CD4-positive, CD25-positive, alpha-beta regulatory T cell (primary cell): Measurements from ENCODE around the gene MAPK8. TPM values are rescaled to one million over a fixed set of nuclear protein-coding genes. Genes with fewer than 3 reads are reported as not detected.
A peak's percentile ranks its signal among the peaks of the same experiment; 100 is the strongest.
"Not testable (repeated sequence)": the region's sequence is repeated elsewhere in the genome, so short reads cannot be mapped to it uniquely, and the experiment has no call there.

ENCODE experiments used
- ATAC-seq, 2 donors: fragments of 150-1000 bp; cut with Tn5 transposase; one replicate each; pipeline ENCODE4 v1.10.0; 2021; ENCODE audit warnings: low read depth in 2 of 2, moderate number of reproducible peaks in 2 of 2, moderate library complexity in 1 of 2
- DNase-seq, 3 donors: peaks; one replicate each; pipeline versions ENCODE4 v3.0.0 to v3.0.0-alpha.2; 2012 to 2022; ENCODE audit warnings: mixed read lengths in 1 of 3
- H3K27ac ChIP-seq: one replicate; pipeline ENCODE4 v1.7.0; 2013; ENCODE audit warnings: mild to moderate bottlenecking, low read length; ENCODE audit not compliant: insufficient read depth, poor library complexity, severe bottlenecking
- H3K27me3 ChIP-seq: one replicate; pipeline ENCODE4 v1.7.0; 2013; ENCODE audit warnings: low read length; ENCODE audit not compliant: control insufficient read depth, insufficient read depth
- H3K36me3 ChIP-seq: one replicate; pipeline ENCODE4 v1.7.0; 2013; ENCODE audit warnings: mild to moderate bottlenecking, low read length, moderate library complexity; ENCODE audit not compliant: control insufficient read depth, insufficient read depth
- H3K4me1 ChIP-seq: 2 replicates; pipeline ENCODE4 v1.7.0; 2013; ENCODE audit warnings: mild to moderate bottlenecking, low read length; ENCODE audit not compliant: insufficient read depth, control insufficient read depth, poor library complexity, severe bottlenecking
- H3K4me3 ChIP-seq: one replicate; pipeline ENCODE4 v1.7.0; 2013; ENCODE audit warnings: low read depth, mild to moderate bottlenecking, low read length, moderate library complexity
- H3K9me3 ChIP-seq, 2 experiments: 1 replicate in 1 of 2; 2 replicates in 1 of 2; pipeline ENCODE4 v1.7.0; 2013; ENCODE audit warnings: low read length in 2 of 2, mild to moderate bottlenecking in 1 of 2, moderate library complexity in 1 of 2; ENCODE audit not compliant: control insufficient read depth in 2 of 2
- H3K27ac Mint-ChIP-seq, 3 donors: one replicate each; pipeline ENCODE4 v1.8.0; 2020 to 2022; ENCODE audit warnings: mild to moderate bottlenecking in 3 of 3, mixed read lengths in 3 of 3, moderate library complexity in 2 of 3
- H3K27me3 Mint-ChIP-seq: one replicate; pipeline ENCODE4 v1.8.0; 2022; ENCODE audit warnings: mild to moderate bottlenecking, mixed read lengths
- H3K36me3 Mint-ChIP-seq: one replicate; pipeline ENCODE4 v1.8.0; 2020; ENCODE audit warnings: mixed read lengths
- H3K4me1 Mint-ChIP-seq, 4 donors: one replicate each; pipeline ENCODE4 v1.8.0; 2020 to 2022; ENCODE audit warnings: mixed read lengths in 4 of 4, mild to moderate bottlenecking in 1 of 4
- H3K4me3 Mint-ChIP-seq, 4 donors: one replicate each; pipeline ENCODE4 v1.8.0; 2020 to 2022; ENCODE audit warnings: mild to moderate bottlenecking in 4 of 4, mixed read lengths in 4 of 4, moderate library complexity in 3 of 4
- H3K9me3 Mint-ChIP-seq, 7 donors: one replicate each; pipeline ENCODE4 v1.8.0; 2020 to 2022; ENCODE audit warnings: mixed read lengths in 7 of 7, mild to moderate bottlenecking in 3 of 7, moderate library complexity in 2 of 7
- polyA plus RNA-seq, 4 donors: library from polyadenylated mRNA; unstranded; fragments of 300-500 nt; fragmentation: Illumina TruSeq; gene quantifications; one replicate each; pipeline ENCODE4 v1.2.3, GENCODE V29; 2021
- total RNA-seq: library from RNA; stranded (reverse); gene quantifications from one replicate; pipeline ENCODE4 v1.2.3, GENCODE V29; 2022

The MAPK8 gene
- total and polyA plus RNA-seq, 5 donors from 2014 or later = 19.8 to 34.5 (median 22.9) TPM

DNA sequence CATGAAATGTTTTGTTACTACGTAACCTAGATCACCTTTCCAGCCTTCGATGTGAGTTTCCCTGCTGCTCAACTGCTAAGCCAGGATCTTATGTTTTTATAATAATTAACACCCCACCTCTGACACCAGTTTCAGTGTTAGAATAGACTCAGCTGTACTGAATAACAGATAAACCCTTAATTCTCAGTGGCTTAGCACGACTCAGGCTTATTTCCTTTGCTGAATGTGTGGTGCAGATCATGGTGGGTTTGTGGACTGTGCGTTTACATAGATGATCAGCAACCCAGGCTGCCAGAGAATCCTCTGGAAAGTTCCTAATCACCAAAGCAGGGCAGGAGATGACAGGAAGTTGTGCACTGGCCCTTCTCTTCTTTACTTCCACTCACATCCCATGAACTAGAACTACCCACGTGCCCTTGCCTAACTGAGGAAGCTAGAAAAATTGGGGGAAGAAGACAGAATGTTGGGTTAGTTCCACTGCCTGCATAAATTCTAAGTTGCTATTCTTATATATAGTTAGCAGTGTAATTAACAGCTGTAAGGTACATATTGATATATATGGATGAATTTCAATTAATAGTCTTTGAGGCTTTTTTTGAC is 111.8 kb downstream of the MAPK8 start:
- Mint-ChIP-seq H3K4me1 (peaks cover 0 to 11% (median 5%) of the 10 kb centered on the region in 4 donors), H3K27me3 (no peaks in the 10 kb centered on the region), H3K9me3 (no peaks in the 10 kb centered on the region), H3K27ac (peak overlapping the region in 2 of 3 donors; percentile 34 to 72), H3K4me3 (no peak overlapping the region), H3K36me3 (peaks cover 24% of the 10 kb centered on the region)
- DNase-seq = no peak
- ATAC-seq = no peak
- Histone ChIP-seq H3K36me3 (peaks cover 3% of the 10 kb centered on the region), H3K9me3 (no peaks in the 10 kb centered on the region), H3K4me3 (no peak overlapping the region), H3K27me3 (no peaks in the 10 kb centered on the region), H3K4me1 (no peaks in the 10 kb centered on the region), H3K27ac (no peak overlapping the region)

DNA sequence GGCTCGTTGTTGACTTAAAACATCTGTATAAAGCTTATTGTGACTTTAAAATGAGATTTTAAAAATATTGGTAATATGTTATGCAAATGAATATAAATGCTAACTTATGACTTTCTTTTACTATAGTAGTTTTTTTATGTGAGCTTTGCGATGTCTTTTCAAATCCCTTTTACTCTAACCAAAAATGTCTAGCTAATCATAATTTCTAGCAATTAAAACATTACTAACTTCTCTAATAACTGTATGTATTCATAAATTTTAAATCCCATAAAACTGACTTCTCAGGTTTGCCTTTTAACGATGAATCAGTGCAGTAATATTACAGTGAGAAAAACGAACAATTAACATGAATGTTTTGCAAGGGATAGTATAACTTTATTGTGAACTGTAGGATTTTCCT is 113.2 kb downstream of the MAPK8 start:
- DNase-seq (no peak), ATAC-seq (no peak)
- Histone ChIP-seq H3K27ac (no peak overlapping the region), H3K4me1 (no peaks in the 10 kb centered on the region), H3K9me3 (no peaks in the 10 kb centered on the region), H3K36me3 (peaks cover 3% of the 10 kb centered on the region), H3K27me3 (no peaks in the 10 kb centered on the region), H3K4me3 (no peak overlapping the region)
- Mint-ChIP-seq H3K4me1 (peaks cover 0 to 8% (median 7%) of the 10 kb centered on the region in 4 donors), H3K27ac (no peak overlapping the region), H3K4me3 (no peak overlapping the region), H3K36me3 (peaks cover 21% of the 10 kb centered on the region), H3K9me3 (no peaks in the 10 kb centered on the region), H3K27me3 (no peaks in the 10 kb centered on the region)

DNA sequence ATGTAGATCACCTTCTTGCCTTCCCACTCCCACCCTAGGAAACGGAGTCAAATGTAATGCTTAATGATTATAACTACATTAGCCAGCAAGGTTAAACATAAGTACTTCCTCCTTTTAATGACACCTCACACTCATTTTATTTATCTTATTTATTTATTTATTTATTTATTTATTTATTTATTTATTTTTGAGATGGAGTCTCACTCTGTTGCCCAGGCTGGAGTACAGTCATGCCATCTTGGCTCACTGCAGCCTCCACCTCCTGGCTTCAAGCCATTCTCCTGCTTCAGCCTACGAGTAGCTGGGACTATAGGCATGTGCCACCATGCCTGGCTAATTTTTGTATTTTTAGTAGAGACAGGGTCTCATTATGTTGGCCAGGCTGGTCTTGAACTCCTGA is 115.4 kb downstream of the MAPK8 start:
- H3K4me3 Mint-ChIP-seq, H3K4me1 ChIP-seq, ATAC-seq, DNase-seq, H3K27ac ChIP-seq, H3K9me3 ChIP-seq, H3K27me3 Mint-ChIP-seq, H3K27me3 ChIP-seq, H3K36me3 ChIP-seq, H3K9me3 Mint-ChIP-seq, H3K4me1 Mint-ChIP-seq, H3K4me3 ChIP-seq, H3K27ac Mint-ChIP-seq: not testable (repeated sequence)
- H3K36me3 Mint-ChIP-seq = peaks cover 17% of the 10 kb centered on the region

DNA sequence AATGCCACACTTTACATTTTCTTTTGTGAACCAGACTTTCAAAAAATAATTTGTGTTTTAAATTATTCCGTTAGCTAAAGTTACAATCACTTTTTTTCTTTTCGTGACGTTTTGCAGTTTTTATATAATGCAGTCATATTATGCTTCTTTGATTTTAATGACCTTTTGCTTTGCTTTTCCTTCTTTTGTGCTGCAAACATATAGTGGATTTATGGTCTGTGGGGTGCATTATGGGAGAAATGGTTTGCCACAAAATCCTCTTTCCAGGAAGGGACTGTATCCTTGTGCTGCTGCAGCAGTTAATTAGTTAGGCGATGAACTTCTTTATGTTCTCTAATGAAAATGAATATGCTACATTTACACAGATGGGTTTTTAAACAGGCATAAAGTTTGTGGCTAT is 117.4 kb downstream of the MAPK8 start:
- Histone ChIP-seq H3K36me3 (peaks cover 17% of the 10 kb centered on the region), H3K4me1 (no peaks in the 10 kb centered on the region), H3K4me3 (no peak overlapping the region), H3K27ac (no peak overlapping the region), H3K9me3 (no peaks in the 10 kb centered on the region), H3K27me3 (no peaks in the 10 kb centered on the region)
- peaks cover 27% of the 10 kb centered on the region for H3K36me3 Mint-ChIP-seq
- ATAC-seq = no peak
- no peak overlapping the region for H3K4me3 Mint-ChIP-seq
- no peaks in the 10 kb centered on the region for H3K9me3 Mint-ChIP-seq
- H3K27ac Mint-ChIP-seq = no peak overlapping the region
- H3K27me3 Mint-ChIP-seq = no peaks in the 10 kb centered on the region
- DNase-seq = no peak
- H3K4me1 Mint-ChIP-seq = peaks cover 0 to 9% (median 0%) of the 10 kb centered on the region in 4 donors

DNA sequence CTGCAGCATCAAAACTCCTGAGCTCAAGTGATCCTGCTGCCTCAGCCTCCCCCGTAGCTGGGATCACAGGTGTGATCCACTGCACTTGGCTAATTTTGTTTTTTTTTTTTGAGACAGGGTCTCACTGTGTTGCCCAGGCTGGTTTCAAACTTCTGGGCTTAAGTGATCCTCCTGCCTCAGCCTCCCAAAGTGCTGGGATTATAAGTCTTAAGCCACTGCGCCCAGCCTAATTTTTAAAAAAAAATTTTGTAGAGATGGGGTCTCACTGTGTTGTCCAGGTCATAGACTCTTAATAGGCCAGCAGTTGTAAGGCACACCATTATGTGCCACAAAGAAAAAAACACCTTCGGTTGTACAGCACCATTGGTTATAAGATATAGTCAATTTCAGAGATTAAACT is 122.4 kb downstream of the MAPK8 start:
- H3K27ac Mint-ChIP-seq = no peak overlapping the region
- no peak overlapping the region for H3K4me3 Mint-ChIP-seq
- peaks cover 0 to 2% (median 0%) of the 10 kb centered on the region in 7 donors for H3K9me3 Mint-ChIP-seq
- no peaks in the 10 kb centered on the region for H3K27me3 Mint-ChIP-seq
- DNase-seq = no peak
- peaks cover 43% of the 10 kb centered on the region for H3K36me3 Mint-ChIP-seq
- no peaks in the 10 kb centered on the region for H3K4me1 ChIP-seq
- no peak overlapping the region for H3K4me3 ChIP-seq
- no peak overlapping the region for H3K27ac ChIP-seq
- ATAC-seq = no peak
- H3K4me1 Mint-ChIP-seq = peaks cover 0 to 9% (median 0%) of the 10 kb centered on the region in 4 donors
- H3K27me3 ChIP-seq = no peaks in the 10 kb centered on the region
- no peaks in the 10 kb centered on the region for H3K9me3 ChIP-seq
- peaks cover 34% of the 10 kb centered on the region for H3K36me3 ChIP-seq

DNA sequence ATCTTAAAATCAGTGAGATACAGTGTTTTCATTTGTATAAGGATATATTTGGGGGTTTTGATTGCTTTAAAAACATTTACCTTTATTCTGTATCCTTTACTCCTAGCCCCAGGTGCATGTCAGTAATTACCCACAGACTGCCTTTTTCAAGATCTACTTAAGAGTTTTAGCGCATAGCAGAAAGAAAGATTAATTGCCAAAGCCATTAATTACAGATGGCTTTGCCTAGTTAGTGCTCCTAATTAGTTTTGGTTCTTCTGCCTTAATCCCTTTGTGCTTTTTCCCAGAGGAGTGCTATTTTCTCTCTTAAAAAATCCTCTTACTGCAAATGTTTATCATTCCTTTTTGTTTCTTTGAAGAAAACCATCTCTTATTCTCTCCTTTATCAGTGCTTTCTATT is 122.8 kb downstream of the MAPK8 start:
- no peaks in the 10 kb centered on the region for H3K27me3 ChIP-seq
- no peak for DNase-seq
- H3K27ac ChIP-seq = no peak overlapping the region
- Mint-ChIP-seq H3K27me3 (no peaks in the 10 kb centered on the region), H3K36me3 (peaks cover 43% of the 10 kb centered on the region), H3K27ac (no peak overlapping the region), H3K4me1 (peaks cover 0 to 9% (median 0%) of the 10 kb centered on the region in 4 donors), H3K9me3 (peaks cover 0 to 2% (median 0%) of the 10 kb centered on the region in 7 donors), H3K4me3 (no peak overlapping the region)
- H3K36me3 ChIP-seq = peaks cover 34% of the 10 kb centered on the region
- no peaks in the 10 kb centered on the region for H3K9me3 ChIP-seq
- H3K4me1 ChIP-seq = no peaks in the 10 kb centered on the region
- no peak for ATAC-seq
- H3K4me3 ChIP-seq = no peak overlapping the region

DNA sequence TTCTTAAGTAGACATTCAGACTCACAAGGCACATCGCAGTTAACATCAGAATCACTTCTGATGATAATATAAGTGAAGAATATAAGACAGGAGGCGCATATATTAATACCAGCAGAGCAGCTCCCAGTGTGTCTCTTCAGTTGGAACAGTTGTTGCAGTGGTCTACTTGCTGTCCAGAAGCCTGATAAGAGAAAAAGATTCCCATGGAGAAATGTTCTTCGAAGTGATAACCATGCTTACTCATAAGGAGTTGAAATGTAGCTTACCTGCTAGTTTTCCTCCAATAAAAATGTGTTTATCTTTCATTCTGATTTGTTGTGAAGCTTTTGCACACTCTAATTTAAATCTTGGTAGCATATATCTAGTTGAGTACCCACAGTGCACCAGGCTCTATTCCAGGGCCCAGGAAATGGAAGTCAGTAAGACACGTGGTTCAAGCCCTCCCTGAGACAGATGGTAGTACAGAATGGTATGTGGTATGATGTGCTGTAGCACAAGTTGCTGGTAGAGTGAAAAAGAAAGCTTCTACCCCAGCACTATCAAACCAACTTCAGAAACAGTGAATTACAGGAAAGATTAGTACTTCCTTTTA is 124.0 kb downstream of the MAPK8 start:
- peaks cover 48% of the 10 kb centered on the region for H3K36me3 Mint-ChIP-seq
- Histone ChIP-seq H3K4me1 (no peaks in the 10 kb centered on the region), H3K4me3 (no peak overlapping the region), H3K9me3 (no peaks in the 10 kb centered on the region), H3K27ac (no peak overlapping the region), H3K27me3 (no peaks in the 10 kb centered on the region), H3K36me3 (peaks cover 41% of the 10 kb centered on the region)
- DNase-seq (no peak), ATAC-seq (no peak)
- no peaks in the 10 kb centered on the region for H3K27me3 Mint-ChIP-seq
- H3K27ac Mint-ChIP-seq = peak overlapping the region in 1 of 3 donors; percentile 1
- H3K4me1 Mint-ChIP-seq = peaks cover 0 to 5% (median 0%) of the 10 kb centered on the region in 4 donors
- no peak overlapping the region for H3K4me3 Mint-ChIP-seq
- peaks cover 0 to 2% (median 0%) of the 10 kb centered on the region in 7 donors for H3K9me3 Mint-ChIP-seq

DNA sequence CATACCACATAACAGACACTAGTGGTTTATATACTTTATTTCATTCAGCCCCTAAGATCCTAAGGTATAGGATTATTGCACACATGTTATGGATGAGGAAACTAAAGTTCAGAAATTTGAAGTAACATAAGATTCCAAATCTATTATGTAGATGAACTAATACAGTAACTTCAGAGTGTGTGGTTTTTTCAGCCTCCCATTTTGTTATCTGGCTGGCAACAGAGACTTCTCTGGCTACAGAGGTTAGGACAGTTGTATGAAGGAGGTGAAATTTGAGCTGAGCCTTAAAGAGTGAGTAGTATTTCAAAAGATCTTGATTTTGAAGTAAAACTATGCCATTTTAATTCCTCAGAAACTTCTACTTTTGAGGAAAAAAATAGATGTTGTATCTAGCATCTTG is 125.4 kb downstream of the MAPK8 start:
- no peaks in the 10 kb centered on the region for H3K27me3 ChIP-seq
- Mint-ChIP-seq H3K36me3 (peaks cover 48% of the 10 kb centered on the region), H3K27me3 (no peaks in the 10 kb centered on the region), H3K4me3 (no peak overlapping the region), H3K27ac (no peak overlapping the region), H3K9me3 (peaks cover 0 to 2% (median 0%) of the 10 kb centered on the region in 7 donors), H3K4me1 (peaks cover 0 to 5% (median 0%) of the 10 kb centered on the region in 4 donors)
- no peaks in the 10 kb centered on the region for H3K9me3 ChIP-seq
- no peak overlapping the region for H3K27ac ChIP-seq
- peaks cover 35% of the 10 kb centered on the region for H3K36me3 ChIP-seq
- DNase-seq (no peak), ATAC-seq (no peak)
- H3K4me1 ChIP-seq = no peaks in the 10 kb centered on the region
- no peak overlapping the region for H3K4me3 ChIP-seq
